ENCODE results near the gene TMEM255B. TPM values are rescaled to one million over a fixed set of nuclear protein-coding genes. Genes with fewer than 3 reads are reported as not detected.

The TMEM255B gene
- total RNA-seq, 2 donors from 2014 or later: 1.3 to 2.2 TPM

GRCh38 chr13:113837560-113838355 lies 78.7 kb downstream of the TMEM255B start:
- Mint-ChIP-seq H3K27ac (no peak overlapping the region), H3K4me1 (ENCODE audit: low read depth in 2 of 2) (peaks cover 13 to 18% of the 10 kb centered on the region in 2 donors), H3K4me3 (no peak overlapping the region), H3K36me3 (no peaks in the 10 kb centered on the region), H3K9me3 (no peaks in the 10 kb centered on the region), H3K27me3 (no peaks in the 10 kb centered on the region)
- ATAC-seq (no peak), DNase-seq (ENCODE audit: low spot score) (no peak)

GRCh38 chr13:113838711-113839201 lies 79.7 kb downstream of the TMEM255B start:
- peaks cover 0 to 2% of the 10 kb centered on the region in 2 donors for H3K27me3 Mint-ChIP-seq
- H3K27ac Mint-ChIP-seq: no peak overlapping the region
- no peaks in the 10 kb centered on the region for H3K9me3 Mint-ChIP-seq
- H3K36me3 Mint-ChIP-seq: no peaks in the 10 kb centered on the region
- H3K4me1 Mint-ChIP-seq (ENCODE audit: low read depth in 2 of 2): peaks cover 13 to 18% of the 10 kb centered on the region in 2 donors
- ATAC-seq (no peak), DNase-seq (ENCODE audit: low spot score) (no peak)
- H3K4me3 Mint-ChIP-seq: no peak overlapping the region

GRCh38 chr13:113839536-113840204 lies 80.6 kb downstream of the TMEM255B start:
- H3K4me3 Mint-ChIP-seq: no peak overlapping the region
- peaks cover 0 to 7% of the 10 kb centered on the region in 2 donors for H3K27me3 Mint-ChIP-seq
- no peak overlapping the region for H3K27ac Mint-ChIP-seq
- ATAC-seq (no peak), DNase-seq (ENCODE audit: low spot score) (no peak)
- no peaks in the 10 kb centered on the region for H3K36me3 Mint-ChIP-seq
- H3K4me1 Mint-ChIP-seq (ENCODE audit: low read depth in 2 of 2): peaks cover 16 to 21% of the 10 kb centered on the region in 2 donors
- no peaks in the 10 kb centered on the region for H3K9me3 Mint-ChIP-seq

- H3K27ac Mint-ChIP-seq: no peak overlapping the region
- DNase-seq (ENCODE audit: low spot score) (no peak), ATAC-seq (no peak)
- H3K9me3 Mint-ChIP-seq: no peaks in the 10 kb centered on the region
- H3K36me3 Mint-ChIP-seq: no peaks in the 10 kb centered on the region
- H3K4me3 Mint-ChIP-seq: peak overlapping the region; percentile 50
- peaks cover 0 to 7% of the 10 kb centered on the region in 2 donors for H3K27me3 Mint-ChIP-seq
- H3K4me1 Mint-ChIP-seq (ENCODE audit: low read depth in 2 of 2): peaks cover 16 to 23% of the 10 kb centered on the region in 2 donors
These were observed 81.7 kb downstream of the TMEM255B start for GRCh38 chr13:113840541-113841352.

GRCh38 chr13:113841353-113841650 lies 82.3 kb downstream of the TMEM255B start:
- Mint-ChIP-seq H3K4me1 (ENCODE audit: low read depth in 2 of 2) (peaks cover 16 to 26% of the 10 kb centered on the region in 2 donors), H3K4me3 (peak overlapping the region; percentile 50), H3K36me3 (no peaks in the 10 kb centered on the region), H3K27me3 (peaks cover 0 to 7% of the 10 kb centered on the region in 2 donors), H3K27ac (no peak overlapping the region), H3K9me3 (no peaks in the 10 kb centered on the region)
- DNase-seq (ENCODE audit: low spot score) (no peak), ATAC-seq (no peak)

GRCh38 chr13:113842336-113843062 lies 83.5 kb downstream of the TMEM255B start:
- H3K27ac Mint-ChIP-seq: no peak overlapping the region
- no peaks in the 10 kb centered on the region for H3K36me3 Mint-ChIP-seq
- no peaks in the 10 kb centered on the region for H3K9me3 Mint-ChIP-seq
- ATAC-seq: no peak
- H3K4me1 Mint-ChIP-seq (ENCODE audit: low read depth in 2 of 2): peaks cover 16 to 21% of the 10 kb centered on the region in 2 donors
- peaks cover 0 to 7% of the 10 kb centered on the region in 2 donors for H3K27me3 Mint-ChIP-seq
- no peak overlapping the region for H3K4me3 Mint-ChIP-seq
- DNase-seq (ENCODE audit: low spot score): no peak

GRCh38 chr13:113843063-113843654 lies 84.1 kb downstream of the TMEM255B start:
- no peak for ATAC-seq
- H3K27ac Mint-ChIP-seq: no peak overlapping the region
- peaks cover 0 to 7% of the 10 kb centered on the region in 2 donors for H3K27me3 Mint-ChIP-seq
- DNase-seq (ENCODE audit: low spot score): no peak
- H3K9me3 Mint-ChIP-seq: no peaks in the 10 kb centered on the region
- no peaks in the 10 kb centered on the region for H3K36me3 Mint-ChIP-seq
- peaks cover 16 to 17% of the 10 kb centered on the region in 2 donors for H3K4me1 Mint-ChIP-seq (ENCODE audit: low read depth in 2 of 2)
- no peak overlapping the region for H3K4me3 Mint-ChIP-seq

GRCh38 chr13:113843864-113844556 lies 85.0 kb downstream of the TMEM255B start:
- Mint-ChIP-seq H3K36me3 (no peaks in the 10 kb centered on the region), H3K9me3 (no peaks in the 10 kb centered on the region), H3K27me3 (peaks cover 0 to 7% of the 10 kb centered on the region in 2 donors), H3K4me1 (ENCODE audit: low read depth in 2 of 2) (peaks cover 16 to 17% of the 10 kb centered on the region in 2 donors), H3K4me3 (no peak overlapping the region), H3K27ac (no peak overlapping the region)
- ATAC-seq (no peak), DNase-seq (ENCODE audit: low spot score) (peak; percentile 20)

GRCh38 chr13:113845055-113845454 lies 86.0 kb downstream of the TMEM255B start:
- H3K9me3 Mint-ChIP-seq: no peaks in the 10 kb centered on the region
- no peak overlapping the region for H3K4me3 Mint-ChIP-seq
- ATAC-seq: no peak
- H3K4me1 Mint-ChIP-seq (ENCODE audit: low read depth in 2 of 2): peaks cover 16 to 17% of the 10 kb centered on the region in 2 donors
- no peaks in the 10 kb centered on the region for H3K36me3 Mint-ChIP-seq
- peaks cover 0 to 7% of the 10 kb centered on the region in 2 donors for H3K27me3 Mint-ChIP-seq
- H3K27ac Mint-ChIP-seq: no peak overlapping the region
- DNase-seq (ENCODE audit: low spot score): no peak

GRCh38 chr13:113845723-113846635 lies 87.0 kb downstream of the TMEM255B start:
- ATAC-seq: peak in 1 of 2 donors; percentile 43
- Mint-ChIP-seq H3K4me3 (peak overlapping the region; percentile 32), H3K27me3 (peaks cover 0 to 7% of the 10 kb centered on the region in 2 donors), H3K9me3 (no peaks in the 10 kb centered on the region), H3K27ac (no peak overlapping the region), H3K4me1 (ENCODE audit: low read depth in 2 of 2) (peaks cover 16 to 17% of the 10 kb centered on the region in 2 donors), H3K36me3 (no peaks in the 10 kb centered on the region)
- no peak for DNase-seq (ENCODE audit: low spot score)

GRCh38 chr13:113846636-113847318 lies 87.8 kb downstream of the TMEM255B start:
- no peak overlapping the region for H3K27ac Mint-ChIP-seq

More at GRCh38 chr13:113846636-113847318, 87.8 kb downstream of the TMEM255B start:
- DNase-seq (ENCODE audit: low spot score): no peak
- no peak for ATAC-seq
- Mint-ChIP-seq H3K4me3 (no peak overlapping the region), H3K36me3 (no peaks in the 10 kb centered on the region), H3K27me3 (peaks cover 0 to 7% of the 10 kb centered on the region in 2 donors), H3K9me3 (no peaks in the 10 kb centered on the region), H3K4me1 (ENCODE audit: low read depth in 2 of 2) (peaks cover 9 to 12% of the 10 kb centered on the region in 2 donors)

All from natural killer cell treated with Interleukin-12 subunit alpha and Interleukin-12 subunit beta and Interleukin-15 and Interleukin-18, amount 100 ng/mL, for 72 hours (primary cell).